DND-41 (cell line): ENCODE measurements around the gene CCDC102A.

Source experiments
- CTCF ChIP-seq: IDR thresholded peaks from 2 replicates; pipeline ENCODE4 v1.5.1; 2012; ENCODE audit warnings: borderline replicate concordance, low read length, moderate library complexity, mild to moderate bottlenecking; ENCODE audit not compliant: poor library complexity, severe bottlenecking; ENCODE audit errors: extremely low read depth
- EZH2 ChIP-seq: IDR thresholded peaks from 3 replicates; pipeline ENCODE4 v1.6.1; 2012; ENCODE audit warnings: borderline replicate concordance, low read depth, mild to moderate bottlenecking, moderate library complexity, low read length, inconsistent platforms; ENCODE audit not compliant: severe bottlenecking

DNA sequence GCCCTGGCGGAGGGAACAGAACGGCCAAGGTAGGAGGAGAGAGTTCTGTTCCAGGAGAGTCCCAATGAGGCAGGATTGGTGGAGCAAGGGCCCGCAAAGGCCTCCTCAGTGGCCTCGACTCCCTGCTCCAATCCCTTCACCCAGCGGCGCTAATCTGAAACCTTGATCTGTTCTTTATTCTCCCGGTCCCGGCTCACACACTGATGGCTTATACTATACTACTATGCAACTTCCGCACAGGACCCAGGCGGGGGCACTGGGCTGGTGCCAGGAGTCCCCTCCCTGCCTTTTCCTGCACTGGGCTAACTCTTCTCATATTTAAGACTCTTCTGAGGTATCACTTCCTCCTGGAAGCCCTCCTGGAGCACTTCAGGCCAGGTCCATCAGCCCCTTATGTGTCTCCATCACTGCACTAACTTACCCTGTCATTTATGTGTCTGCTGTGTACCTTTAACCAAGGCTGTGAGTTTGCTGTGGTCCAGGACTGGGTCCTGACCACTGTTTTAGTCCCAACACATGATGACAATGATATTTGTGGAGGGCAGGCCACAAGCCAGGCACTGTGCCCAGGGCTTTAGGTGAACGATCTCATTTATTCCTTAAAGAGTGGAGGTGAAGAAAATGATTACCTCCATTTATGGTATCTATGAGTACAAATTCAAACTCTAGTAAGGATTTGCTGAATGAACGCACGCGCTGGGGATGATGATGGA lies 6.8 kb downstream of the CCDC102A start:
- TF ChIP-seq CTCF (no peak), EZH2 (no peak)
